Breast epithelium (tissue), 4 donors: Measurements from ENCODE around the gene MOCS1. TPM values are rescaled to one million over a fixed set of nuclear protein-coding genes. Genes with fewer than 3 reads are reported as not detected.
A peak's percentile ranks its signal among the peaks of the same experiment; 100 is the strongest.

Experiments
- DNase-seq, 2 donors: peaks; one replicate each; pipeline ENCODE4 v3.0.0-alpha.2; 2019; ENCODE audit warnings: low spot score in 2 of 2
- H3K27ac ChIP-seq, 2 donors: fragments of 200-600 bp; sonication (generic) in 1 of 2; one replicate each; pipeline ENCODE4 v1.5.1; 2016 to 2019; ENCODE audit warnings: mild to moderate bottlenecking in 1 of 2
- H3K27me3 ChIP-seq, 2 donors: fragments of 200-600 bp; sonication (generic) in 1 of 2; one replicate each; pipeline versions ENCODE4 v1.5.1 to v1.6.0; 2017 to 2019; ENCODE audit warnings: control low read depth in 1 of 2, mild to moderate bottlenecking in 1 of 2
- H3K36me3 ChIP-seq: fragments of 200-600 bp; one replicate; pipeline ENCODE4 v1.5.1; 2019
- H3K4me1 ChIP-seq, 2 donors: fragments of 200-600 bp; sonication (generic); one replicate each; pipeline ENCODE4 v1.5.1; 2016 to 2019; ENCODE audit warnings: control low read depth in 1 of 2
- H3K4me3 ChIP-seq, 3 donors: fragments of 200-600 bp; sonication (generic); 1 replicate in 2 of 3; 2 replicates in 1 of 3; pipeline ENCODE4 v1.5.1; 2016 to 2019; ENCODE audit warnings: mild to moderate bottlenecking in 3 of 3, moderate library complexity in 2 of 3
- H3K9me3 ChIP-seq, 2 donors: fragments of 200-600 bp; sonication (generic) in 1 of 2; one replicate each; pipeline ENCODE4 v1.5.1; 2016 to 2019; ENCODE audit warnings: control low read depth in 1 of 2
- CTCF ChIP-seq, 3 donors: fragments of 450-650 bp; IDR thresholded peaks; one replicate each; pipeline ENCODE4 v1.5.1; 2016 to 2017; ENCODE audit warnings: antibody characterized with exemption in 3 of 3, mild to moderate bottlenecking in 3 of 3, moderate library complexity in 3 of 3
- POLR2A ChIP-seq: fragments of 450-650 bp; IDR thresholded peaks from one replicate; pipeline ENCODE4 v1.6.1; 2016; ENCODE audit warnings: antibody characterized with exemption, mild to moderate bottlenecking, moderate library complexity
- POLR2AphosphoS5 ChIP-seq, 3 donors: sonication (generic); formaldehyde crosslinking; IDR thresholded peaks; one replicate each; pipeline ENCODE4 v1.6.1; 2017; ENCODE audit warnings: antibody characterized with exemption in 3 of 3
- intact Hi-C: fragments of 100-400 bp; cut with DNase I; formaldehyde crosslinking; loops from one replicate; pipeline ENCODE4 v1.15.1; 2023; ENCODE audit warnings: low total_unique reads
- total RNA-seq, 3 donors: library from RNA; depleted of rRNA; stranded (reverse); fragments of >200 nt; gene quantifications; one replicate each; pipeline ENCODE4 v1.1.0, GENCODE V29; 2016

Gene MOCS1
- 10 to 100 TPM; 23.6 to 78.9 (median 25.3) TPM for total RNA-seq

DNA sequence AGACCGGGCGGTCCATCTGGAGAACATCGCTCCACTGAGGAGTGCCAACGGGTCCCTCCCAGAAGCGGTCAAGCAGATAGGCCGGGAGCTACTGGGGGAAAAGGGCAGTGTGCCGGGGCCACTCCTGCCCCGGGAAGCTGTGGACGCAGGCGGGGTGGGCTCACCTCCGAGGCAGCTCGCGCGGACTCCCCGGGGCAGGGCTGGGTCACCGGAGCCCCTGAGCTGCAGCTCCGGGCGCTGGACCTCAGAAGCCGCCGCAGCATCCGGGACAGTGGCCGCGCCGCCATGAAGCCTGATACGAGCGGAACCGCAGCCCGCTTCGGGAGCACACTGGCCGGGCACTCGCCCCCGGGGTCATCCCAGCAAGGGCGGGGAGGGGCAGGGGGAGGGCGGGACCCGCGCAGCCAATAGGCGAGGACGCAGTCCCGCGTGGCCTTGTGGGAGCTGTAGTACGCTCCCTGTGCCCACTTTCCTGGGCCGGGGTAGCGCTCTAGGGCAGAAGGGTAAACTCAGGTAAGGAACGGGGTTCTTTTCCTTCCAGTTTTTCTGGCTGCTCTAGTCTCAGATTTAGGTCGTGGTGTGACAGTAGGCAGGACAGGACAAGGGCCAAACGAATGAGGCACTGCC lies at the start of gene MOCS1:
Gene MOCS1, minus strand, starts transcription at position 332 of the 627 bp plus-strand sequence. Its CDS starts 45 bp downstream, at position 287.
- no peaks in the 10 kb centered on the region for H3K9me3 ChIP-seq
- peak; percentile 54 to 70 for DNase-seq
- intact Hi-C loops, result no loop called here
- no peaks in the 10 kb centered on the region for H3K36me3 ChIP-seq
- peak within 1 kb of the TSS; percentile 74 to 96 (median 75) for H3K4me3 ChIP-seq
- TF ChIP-seq CTCF (IDR thresholded peaks at IDR 0.05) (no peak), POLR2AphosphoS5 (IDR thresholded peaks at IDR 0.05) (peak; percentile 48 to 55 (median 53))
- no peaks in the 10 kb centered on the region for H3K27me3 ChIP-seq
- H3K27ac ChIP-seq, result peak within 1 kb of the TSS; percentile 72 to 93
- H3K4me1 ChIP-seq, result peaks cover 0 to 3% of the 10 kb centered on the region in 2 donors

DNA sequence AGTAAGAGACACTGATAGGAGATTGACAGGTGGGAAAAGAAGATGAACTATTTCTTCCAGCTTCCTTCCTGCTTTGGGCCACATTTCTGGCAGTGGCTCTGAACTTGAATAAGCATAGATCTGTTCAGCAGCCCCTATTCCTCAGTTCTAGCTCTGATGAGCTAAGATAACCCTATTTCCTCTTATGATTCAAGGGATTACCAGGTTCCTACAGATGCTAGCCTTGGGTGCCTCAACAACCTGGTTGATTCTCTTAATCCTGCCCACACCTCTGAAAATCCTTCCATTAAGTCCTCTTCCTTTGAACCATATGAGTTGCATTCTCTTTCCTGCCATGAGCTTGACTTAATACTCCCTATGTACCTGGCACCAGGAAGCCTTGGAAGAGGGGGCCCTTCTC lies 49.8 kb upstream of the MOCS1 start:
- TF ChIP-seq POLR2AphosphoS5 (IDR thresholded peaks at IDR 0.05) (no peak), CTCF (IDR thresholded peaks at IDR 0.05) (no peak), POLR2A (no peak)
- no peaks in the 10 kb centered on the region for H3K4me1 ChIP-seq
- intact Hi-C loops, result no loop called here
- H3K27me3 ChIP-seq, result no peaks in the 10 kb centered on the region
- H3K9me3 ChIP-seq, result no peaks in the 10 kb centered on the region
- H3K4me3 ChIP-seq, result no peak overlapping the region
- no peak overlapping the region for H3K27ac ChIP-seq
- no peaks in the 10 kb centered on the region for H3K36me3 ChIP-seq
- DNase-seq, result no peak

- Histone ChIP-seq H3K9me3 (no peaks in the 10 kb centered on the region), H3K27ac (no peak overlapping the region), H3K36me3 (no peaks in the 10 kb centered on the region), H3K4me1 (no peaks in the 10 kb centered on the region), H3K4me3 (no peak overlapping the region), H3K27me3 (no peaks in the 10 kb centered on the region)
- intact Hi-C loops, result no loop called here
- no peak for TF ChIP-seq POLR2A
- no peak for TF ChIP-seq CTCF (IDR thresholded peaks at IDR 0.05)
- TF ChIP-seq POLR2AphosphoS5 (IDR thresholded peaks at IDR 0.05), result no peak
- no peak for DNase-seq
Measured at GRCh38 chr6:39983193-39983592, 48.9 kb upstream of the MOCS1 start.

GRCh38 chr6:39982720-39983119 lies 48.5 kb upstream of the MOCS1 start:
- Histone ChIP-seq H3K36me3 (no peaks in the 10 kb centered on the region), H3K27ac (no peak overlapping the region), H3K9me3 (no peaks in the 10 kb centered on the region), H3K4me1 (no peaks in the 10 kb centered on the region), H3K27me3 (no peaks in the 10 kb centered on the region), H3K4me3 (no peak overlapping the region)
- TF ChIP-seq POLR2A, result no peak
- TF ChIP-seq POLR2AphosphoS5 (IDR thresholded peaks at IDR 0.05), result no peak
- no peak for TF ChIP-seq CTCF (IDR thresholded peaks at IDR 0.05)
- intact Hi-C loops, result no loop called here
- DNase-seq, result no peak

DNA sequence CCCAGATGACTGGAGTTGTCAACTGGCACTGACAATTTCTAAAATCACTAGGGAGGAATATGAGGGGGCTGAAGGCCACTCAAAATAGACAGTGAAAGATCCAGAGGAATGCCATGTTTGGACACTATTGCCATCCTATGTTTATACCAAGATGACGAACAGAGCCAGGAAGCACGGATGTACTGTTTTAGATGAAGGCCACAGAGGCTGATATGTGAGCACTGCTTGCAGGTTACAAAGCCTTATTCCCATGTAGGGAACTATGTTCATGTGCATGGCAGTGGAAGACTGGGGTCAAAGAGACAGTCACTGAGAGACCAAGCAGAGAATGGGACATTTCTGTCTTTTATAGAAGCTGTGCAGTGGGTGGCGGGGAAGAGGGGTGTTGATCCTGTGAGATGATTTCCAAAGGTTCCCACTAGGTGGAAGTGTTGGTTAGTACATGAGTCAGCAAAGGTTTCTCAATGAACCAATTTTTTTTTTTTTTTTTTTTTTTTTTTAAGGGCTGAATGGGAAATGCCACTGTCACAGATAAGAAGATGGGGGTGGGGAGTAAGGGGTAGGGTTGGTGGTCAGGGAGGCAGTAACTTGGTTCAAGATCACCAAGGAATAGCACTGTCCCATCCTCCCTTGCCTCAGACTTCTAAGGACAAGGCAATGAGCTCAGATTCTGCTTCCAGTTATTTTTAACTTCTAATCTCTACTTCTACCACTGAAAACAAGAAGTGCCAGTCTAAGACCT lies 46.7 kb upstream of the MOCS1 start:
- intact Hi-C loops, result no loop called here
- Histone ChIP-seq H3K9me3 (no peaks in the 10 kb centered on the region), H3K27ac (peak overlapping the region; percentile 33 to 64), H3K4me1 (no peaks in the 10 kb centered on the region), H3K4me3 (no peak overlapping the region), H3K36me3 (no peaks in the 10 kb centered on the region), H3K27me3 (no peaks in the 10 kb centered on the region)
- TF ChIP-seq POLR2AphosphoS5 (IDR thresholded peaks at IDR 0.05) (no peak), CTCF (IDR thresholded peaks at IDR 0.05) (peak in 2 of 3 donors; percentile 47 to 59)
- DNase-seq, result peak in 1 of 2 donors; percentile 20
